Type B pancreatic cell (in vitro differentiated cells): Measurements from ENCODE around the gene GCAT. TPM values are rescaled to one million over a fixed set of nuclear protein-coding genes. Genes with fewer than 3 reads are reported as not detected.
"Not testable (repeated sequence)": the region's sequence is repeated elsewhere in the genome, so short reads cannot be mapped to it uniquely, and the experiment has no call there.

Experiments
- DNase-seq: peaks from one replicate; pipeline ENCODE4 v3.0.0; 2021; ENCODE audit warnings: mixed read lengths; ENCODE audit not compliant: unreplicated experiment; ENCODE audit errors: extremely low spot score
- H3K27ac Mint-ChIP-seq: 2 replicates; pipeline ENCODE4 v1.8.0; 2021; ENCODE audit warnings: mild to moderate bottlenecking, mixed read lengths
- H3K27me3 Mint-ChIP-seq: 2 replicates; pipeline ENCODE4 v1.8.0; 2021; ENCODE audit warnings: mixed read lengths
- H3K36me3 Mint-ChIP-seq: 2 replicates; pipeline ENCODE4 v1.8.0; 2021; ENCODE audit warnings: mixed read lengths
- H3K4me1 Mint-ChIP-seq: one replicate; pipeline ENCODE4 v1.8.0; 2021; ENCODE audit warnings: mixed read lengths; ENCODE audit not compliant: unreplicated experiment
- H3K4me3 Mint-ChIP-seq: 2 replicates; pipeline ENCODE4 v1.8.0; 2021; ENCODE audit warnings: mild to moderate bottlenecking, mixed read lengths
- H3K9me3 Mint-ChIP-seq: 2 replicates; pipeline ENCODE4 v1.8.0; 2021; ENCODE audit warnings: mixed read lengths
- CTCF ChIP-seq: fragments of 200-600 bp; sonication (generic); conservative IDR thresholded peaks from 2 replicates; pipeline ENCODE4 v1.5.0; 2021; ENCODE audit warnings: antibody characterized with exemption, mild to moderate bottlenecking
- total RNA-seq: library from RNA; stranded (reverse); gene quantifications from 2 replicates; pipeline ENCODE4 v1.2.1, GENCODE V29; 2021; ENCODE audit warnings: low replicate concordance

The GCAT gene
- total RNA-seq, 1 donor from 2014 or later = 27.4 TPM

GRCh38 chr22:37796079-37796478 is 11.7 kb upstream of the GCAT start:
- peaks cover 3% of the 10 kb centered on the region for H3K27me3 Mint-ChIP-seq
- peaks cover 9% of the 10 kb centered on the region for H3K4me1 Mint-ChIP-seq
- peak overlapping the region; percentile 29 for H3K27ac Mint-ChIP-seq
- no peaks in the 10 kb centered on the region for H3K9me3 Mint-ChIP-seq
- no peak overlapping the region for H3K4me3 Mint-ChIP-seq
- no peaks in the 10 kb centered on the region for H3K36me3 Mint-ChIP-seq
- no peak for DNase-seq
- no peak for TF ChIP-seq CTCF

- not testable (repeated sequence) for H3K27me3 Mint-ChIP-seq, H3K4me3 Mint-ChIP-seq, H3K27ac Mint-ChIP-seq, H3K4me1 Mint-ChIP-seq, H3K9me3 Mint-ChIP-seq, H3K36me3 Mint-ChIP-seq, DNase-seq
These were observed 10.5 kb upstream of the GCAT start for GRCh38 chr22:37797259-37797658.

GRCh38 chr22:37797874-37798500 is 9.7 kb upstream of the GCAT start:
- TF ChIP-seq CTCF = no peak
- Mint-ChIP-seq H3K9me3 (no peaks in the 10 kb centered on the region), H3K27ac (no peak overlapping the region), H3K4me1 (peaks cover 6% of the 10 kb centered on the region), H3K36me3 (no peaks in the 10 kb centered on the region), H3K27me3 (peaks cover 3% of the 10 kb centered on the region), H3K4me3 (no peak overlapping the region)
- no peak for DNase-seq

- H3K9me3 Mint-ChIP-seq, DNase-seq, H3K27ac Mint-ChIP-seq, H3K36me3 Mint-ChIP-seq, H3K27me3 Mint-ChIP-seq: not testable (repeated sequence)
- peaks cover 18% of the 10 kb centered on the region for H3K4me1 Mint-ChIP-seq
- H3K4me3 Mint-ChIP-seq = peak overlapping the region; percentile 57
These were observed 7.8 kb upstream of the GCAT start for GRCh38 chr22:37799979-37800378.

- H3K4me1 Mint-ChIP-seq = peaks cover 29% of the 10 kb centered on the region
- no peak for TF ChIP-seq CTCF
- peak overlapping the region; percentile 92 for H3K4me3 Mint-ChIP-seq
- no peaks in the 10 kb centered on the region for H3K36me3 Mint-ChIP-seq
- DNase-seq = no peak
- H3K9me3 Mint-ChIP-seq = no peaks in the 10 kb centered on the region
- H3K27me3 Mint-ChIP-seq = peaks cover 3% of the 10 kb centered on the region
- H3K27ac Mint-ChIP-seq = peak overlapping the region; percentile 87
These were observed 5.8 kb upstream of the GCAT start for GRCh38 chr22:37801946-37802309.

- no peak for DNase-seq
- Mint-ChIP-seq H3K36me3 (no peaks in the 10 kb centered on the region), H3K4me3 (peak overlapping the region; percentile 92), H3K4me1 (peaks cover 29% of the 10 kb centered on the region), H3K9me3 (no peaks in the 10 kb centered on the region), H3K27ac (peak overlapping the region; percentile 87), H3K27me3 (peaks cover 3% of the 10 kb centered on the region)
- peak; percentile 40 for TF ChIP-seq CTCF
These were observed 5.2 kb upstream of the GCAT start for GRCh38 chr22:37802310-37803194.
